Kidney epithelial cell (primary cell): Measurements from ENCODE around the gene BLOC1S1. TPM values are rescaled to one million over a fixed set of nuclear protein-coding genes. Genes with fewer than 3 reads are reported as not detected.

ENCODE experiments used
- DNase-seq: peaks from one replicate; pipeline ENCODE4 v3.0.0-alpha.2; 2010; ENCODE audit warnings: low read depth
- H3K27me3 ChIP-seq: 2 replicates; pipeline ENCODE4 v1.6.0; 2011; ENCODE audit warnings: low read length; ENCODE audit not compliant: control insufficient read depth, insufficient read depth
- H3K36me3 ChIP-seq: 2 replicates; pipeline ENCODE4 v1.5.1; 2011; ENCODE audit warnings: low read length; ENCODE audit not compliant: control insufficient read depth, insufficient read depth
- H3K4me3 ChIP-seq: 2 replicates; pipeline ENCODE4 v1.5.1; 2011; ENCODE audit warnings: low read depth, mild to moderate bottlenecking, control low read depth, low read length
- total RNA-seq: library from RNA; depleted of rRNA; stranded (reverse); fragments of >200 nt; gene quantifications from 2 replicates; pipeline ENCODE4 v1.2.3, GENCODE V29; 2015
- TF ChIP-seq, protein P1 (sequence below): IDR thresholded peaks from 2 replicates; pipeline ENCODE4 v1.5.1; 2011; ENCODE audit warnings: mild to moderate bottlenecking, moderate library complexity, low read length, control low read depth, inconsistent platforms; ENCODE audit not compliant: insufficient read depth, poor library complexity, severe bottlenecking

Gene BLOC1S1
- total RNA-seq, 1 donor from 2014 or later = 109 TPM

- no peak for DNase-seq
- Histone ChIP-seq H3K4me3 (no peak overlapping the region), H3K27me3 (peaks cover 6% of the 10 kb centered on the region), H3K36me3 (no peaks in the 10 kb centered on the region)
- TF ChIP-seq, protein P1, sequence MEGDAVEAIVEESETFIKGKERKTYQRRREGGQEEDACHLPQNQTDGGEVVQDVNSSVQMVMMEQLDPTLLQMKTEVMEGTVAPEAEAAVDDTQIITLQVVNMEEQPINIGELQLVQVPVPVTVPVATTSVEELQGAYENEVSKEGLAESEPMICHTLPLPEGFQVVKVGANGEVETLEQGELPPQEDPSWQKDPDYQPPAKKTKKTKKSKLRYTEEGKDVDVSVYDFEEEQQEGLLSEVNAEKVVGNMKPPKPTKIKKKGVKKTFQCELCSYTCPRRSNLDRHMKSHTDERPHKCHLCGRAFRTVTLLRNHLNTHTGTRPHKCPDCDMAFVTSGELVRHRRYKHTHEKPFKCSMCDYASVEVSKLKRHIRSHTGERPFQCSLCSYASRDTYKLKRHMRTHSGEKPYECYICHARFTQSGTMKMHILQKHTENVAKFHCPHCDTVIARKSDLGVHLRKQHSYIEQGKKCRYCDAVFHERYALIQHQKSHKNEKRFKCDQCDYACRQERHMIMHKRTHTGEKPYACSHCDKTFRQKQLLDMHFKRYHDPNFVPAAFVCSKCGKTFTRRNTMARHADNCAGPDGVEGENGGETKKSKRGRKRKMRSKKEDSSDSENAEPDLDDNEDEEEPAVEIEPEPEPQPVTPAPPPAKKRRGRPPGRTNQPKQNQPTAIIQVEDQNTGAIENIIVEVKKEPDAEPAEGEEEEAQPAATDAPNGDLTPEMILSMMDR = no peak
Observed at GRCh38 chr12:55708695-55709233, 7.1 kb upstream of the BLOC1S1 start.

DNA sequence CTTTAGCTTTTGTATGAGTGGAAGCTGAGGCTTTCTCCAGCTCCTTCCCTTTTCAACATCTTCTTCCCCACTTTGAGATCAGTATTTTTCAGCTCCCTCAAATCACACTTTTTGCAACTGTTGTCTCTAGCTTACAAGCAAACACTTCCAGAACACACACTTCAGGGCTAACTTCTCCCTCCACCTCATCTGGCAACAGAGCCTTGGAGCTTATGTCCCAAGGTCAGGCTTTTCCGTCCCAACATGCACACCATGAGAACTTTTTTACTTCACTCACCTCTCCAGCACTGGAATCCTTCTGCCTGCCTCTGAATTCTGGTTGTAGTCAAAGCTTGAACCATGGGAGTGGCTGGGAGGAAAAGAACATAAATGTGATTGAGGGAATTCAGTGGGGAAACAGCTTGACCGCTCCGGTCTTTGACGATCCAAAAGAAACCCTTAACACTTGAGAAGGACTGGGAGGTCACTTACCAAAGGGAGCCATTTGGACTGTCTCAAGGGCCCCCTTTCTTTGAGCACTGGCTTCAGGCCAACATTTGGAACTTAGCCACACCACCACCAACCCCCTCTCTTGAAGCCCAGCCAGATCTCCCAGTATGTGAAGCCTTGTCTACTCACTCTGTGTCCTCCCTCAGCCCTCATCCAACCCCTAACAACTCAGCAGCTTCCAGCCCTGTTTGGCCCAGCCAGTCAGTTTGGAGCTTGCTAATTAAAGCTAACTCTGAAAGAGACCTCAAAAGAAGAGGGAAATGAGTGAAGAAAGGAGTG is 3.9 kb upstream of the BLOC1S1 start:
- TF ChIP-seq, protein P1 = no peak
- no peak for DNase-seq
- Histone ChIP-seq H3K27me3 (peaks cover 6% of the 10 kb centered on the region), H3K36me3 (no peaks in the 10 kb centered on the region), H3K4me3 (no peak overlapping the region)

GRCh38 chr12:55712700-55713415 is 3.0 kb upstream of the BLOC1S1 start:
- H3K36me3 ChIP-seq = no peaks in the 10 kb centered on the region
- H3K4me3 ChIP-seq = no peak overlapping the region
- no peak for DNase-seq
- TF ChIP-seq, protein P1 = no peak
- H3K27me3 ChIP-seq = peaks cover 4% of the 10 kb centered on the region

GRCh38 chr12:55713721-55714120 is 2.1 kb upstream of the BLOC1S1 start:
- DNase-seq = no peak
- TF ChIP-seq, protein P1 = no peak

GRCh38 chr12:55715169-55715764 is 579 bp upstream of the BLOC1S1 start:
- no peak for DNase-seq
- TF ChIP-seq, protein P1 = no peak
- no peaks in the 10 kb centered on the region for H3K27me3 ChIP-seq
- no peaks in the 10 kb centered on the region for H3K36me3 ChIP-seq
- H3K4me3 ChIP-seq = peak overlapping the region; percentile 61

More at GRCh38 chr12:55713721-55714120, 2.1 kb upstream of the BLOC1S1 start:
- Histone ChIP-seq H3K36me3 (no peaks in the 10 kb centered on the region), H3K27me3 (peaks cover 4% of the 10 kb centered on the region), H3K4me3 (no peak overlapping the region)
